ENCODE results near the gene LY9. TPM values are rescaled to one million over a fixed set of nuclear protein-coding genes. Genes with fewer than 3 reads are reported as not detected.

Gene LY9
- total RNA-seq, 1 donor from 2014 or later, result not detected

DNA sequence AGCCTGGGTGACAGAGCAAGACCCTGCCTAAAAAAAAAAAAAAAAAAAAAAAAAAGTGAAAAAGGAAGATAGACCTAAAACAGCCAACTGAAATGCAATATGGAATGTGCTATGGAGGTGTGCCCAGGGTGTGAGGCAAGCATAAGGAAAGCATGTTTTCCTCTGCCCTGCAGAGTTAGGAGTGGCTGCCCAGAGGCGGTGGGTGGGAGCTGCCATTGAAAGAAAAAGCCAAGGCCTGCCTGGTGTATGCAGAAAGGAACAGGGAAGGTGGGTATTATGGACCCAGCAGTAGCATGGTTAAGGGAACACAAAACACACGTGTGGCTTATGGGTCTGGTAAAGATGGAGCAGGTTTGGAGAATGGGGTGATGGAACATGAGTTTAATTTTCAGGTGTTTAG, 57.8 kb downstream of the LY9 start:
- no peak for DNase-seq (ENCODE audit: low read depth)
- TF ChIP-seq CTCF (conservative IDR thresholded peaks at IDR 0.05; ENCODE audit: low read depth, low read length), result no peak

GRCh38 chr1:160855181-160855981, 59.4 kb downstream of the LY9 start:
- TF ChIP-seq CTCF (conservative IDR thresholded peaks at IDR 0.05; ENCODE audit: low read depth, low read length), result no peak
- no peak for DNase-seq (ENCODE audit: low read depth)
- H3K4me3 ChIP-seq (ENCODE audit: low read depth, low read length), result no peak overlapping the region

More for the DNA sequence above, 57.8 kb downstream of the LY9 start:
- no peak overlapping the region for H3K4me3 ChIP-seq (ENCODE audit: low read depth, low read length)

GRCh38 chr1:160858097-160858496, 62.1 kb downstream of the LY9 start:
- TF ChIP-seq CTCF (conservative IDR thresholded peaks at IDR 0.05; ENCODE audit: low read depth, low read length), result no peak
- H3K4me3 ChIP-seq (ENCODE audit: low read depth, low read length), result no peak overlapping the region
- DNase-seq (ENCODE audit: low read depth), result no peak

DNA sequence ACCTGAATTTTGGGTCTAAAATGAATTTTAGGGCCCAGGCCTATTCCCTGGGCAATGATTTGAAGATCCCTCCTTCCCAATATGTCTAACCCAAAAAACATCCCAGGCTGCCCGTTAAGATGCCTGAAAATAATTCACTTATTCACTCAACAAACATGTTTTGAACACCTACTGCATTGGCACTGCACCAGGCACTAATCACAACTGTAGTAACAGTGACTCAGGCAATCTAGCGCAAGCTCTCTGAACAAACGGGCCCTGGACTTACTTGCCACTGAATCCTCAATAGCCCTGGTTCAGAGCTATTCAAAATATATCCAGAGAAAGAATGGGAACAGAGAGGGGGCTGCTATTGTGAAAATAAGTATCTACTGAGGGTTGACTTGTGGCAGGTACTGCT, 62.5 kb downstream of the LY9 start:
- no peak for DNase-seq (ENCODE audit: low read depth)
- no peak overlapping the region for H3K4me3 ChIP-seq (ENCODE audit: low read depth, low read length)
- no peak for TF ChIP-seq CTCF (conservative IDR thresholded peaks at IDR 0.05; ENCODE audit: low read depth, low read length)

DNA sequence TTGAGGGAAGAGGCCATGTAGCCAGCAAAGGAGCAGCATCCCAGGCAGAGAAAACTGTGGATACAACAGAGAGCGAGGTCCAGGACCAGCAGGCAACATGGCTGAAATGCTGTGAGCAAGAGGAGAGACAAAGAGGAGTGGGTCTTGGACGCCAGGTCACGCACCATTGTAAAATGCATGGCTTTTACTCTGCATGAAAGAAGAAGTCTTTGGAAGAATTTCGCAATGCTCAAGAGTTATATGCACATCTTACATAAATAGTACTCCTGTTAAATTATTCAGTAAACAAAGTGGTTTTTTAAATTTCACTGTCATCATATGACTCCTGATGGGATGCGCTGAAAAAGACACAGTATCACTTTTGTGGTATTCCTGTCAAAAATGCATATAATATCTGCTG, 63.2 kb downstream of the LY9 start:
- no peak overlapping the region for H3K4me3 ChIP-seq (ENCODE audit: low read depth, low read length)
- DNase-seq (ENCODE audit: low read depth), result no peak
- no peak for TF ChIP-seq CTCF (conservative IDR thresholded peaks at IDR 0.05; ENCODE audit: low read depth, low read length)

- no peak overlapping the region for H3K4me3 ChIP-seq (ENCODE audit: low read depth, low read length)
- no peak for DNase-seq (ENCODE audit: low read depth)
- no peak for TF ChIP-seq CTCF (conservative IDR thresholded peaks at IDR 0.05; ENCODE audit: low read depth, low read length)
Measured at GRCh38 chr1:160860840-160861505, 65.0 kb downstream of the LY9 start.
